HEK293 (cell line): Measurements from ENCODE around the gene SPEM1.

Experiments used
- CTCF ChIA-PET: fragments of 350-600 bp; formaldehyde crosslinking; extraction: SDS; loops from one replicate; lab custom pipeline; 2021; ENCODE audit warnings: antibody characterized with exemption; lab: Yijun Ruan, JAX
- POLR2A ChIA-PET: fragments of 300-600 bp; formaldehyde crosslinking; extraction: SDS; loops from one replicate; lab custom pipeline; 2020; ENCODE audit warnings: antibody characterized with exemption, inconsistent platforms; lab: Yijun Ruan, JAX
- H3K27ac ChIP-seq: fragments of 200-500 bp; sonication (Bioruptor generic); 2 replicates; pipeline ENCODE4 v1.5.1; 2014; ENCODE audit warnings: low read depth, low read length, control low read depth, inconsistent platforms; ENCODE audit errors: extremely low read depth
- H3K36me3 ChIP-seq, 2 experiments: fragments of 200-500 bp in 1 of 2; sonication (Bioruptor generic) in 1 of 2; 1 replicate in 1 of 2; 2 replicates in 1 of 2; pipeline ENCODE4 v1.5.1; 2014 to 2017; ENCODE audit warnings: inconsistent platforms in 2 of 2, low read length in 2 of 2; ENCODE audit not compliant: control insufficient read depth in 2 of 2, insufficient read depth in 1 of 2
- H3K4me1 ChIP-seq: fragments of 200-500 bp; sonication (Bioruptor generic); 2 replicates; pipeline ENCODE4 v1.5.1; 2014; ENCODE audit warnings: mild to moderate bottlenecking, low read length, inconsistent platforms; ENCODE audit not compliant: control insufficient read depth, insufficient read depth
- H3K4me3 ChIP-seq: 2 replicates; pipeline ENCODE4 v1.5.1; 2011; ENCODE audit warnings: low read depth, mild to moderate bottlenecking, control low read depth, low read length, moderate library complexity
- H3K9me3 ChIP-seq: fragments of 200-500 bp; sonication (Bioruptor generic); 2 replicates; pipeline ENCODE4 v1.5.1; 2014; ENCODE audit warnings: low read depth, low read length, inconsistent platforms; ENCODE audit not compliant: control insufficient read depth, insufficient read depth
- ATF2 ChIP-seq: fragments of 450-650 bp; formaldehyde crosslinking; IDR thresholded peaks from 2 replicates; pipeline ENCODE4 v1.5.1; 2016; ENCODE audit warnings: missing biosample characterization, missing genetic modification characterization, low read depth
- GLI4 ChIP-seq: fragments of 450-650 bp; formaldehyde crosslinking; IDR thresholded peaks from 2 replicates; pipeline ENCODE4 v1.5.1; 2016; ENCODE audit warnings: missing biosample characterization, missing genetic modification characterization
- IKZF3 ChIP-seq: fragments of 450-650 bp; IDR thresholded peaks from 2 replicates; pipeline ENCODE4 v1.5.0; 2018; ENCODE audit warnings: missing biosample characterization, mild to moderate bottlenecking, missing genetic modification characterization, moderate library complexity
- MZF1 ChIP-seq: fragments of 450-650 bp; formaldehyde crosslinking; IDR thresholded peaks from 2 replicates; pipeline ENCODE4 v1.5.1; 2017; ENCODE audit warnings: missing biosample characterization, missing genetic modification characterization, borderline replicate concordance
- OSR2 ChIP-seq: fragments of 450-650 bp; formaldehyde crosslinking; IDR thresholded peaks from 2 replicates; pipeline ENCODE4 v1.5.1; 2016; ENCODE audit warnings: missing biosample characterization, missing genetic modification characterization
- REST ChIP-seq: fragments of 450-650 bp; formaldehyde crosslinking; IDR thresholded peaks from 2 replicates; pipeline ENCODE4 v1.5.1; 2016; ENCODE audit warnings: missing biosample characterization, missing genetic modification characterization
- ZBTB44 ChIP-seq: fragments of 450-650 bp; IDR thresholded peaks from 2 replicates; pipeline ENCODE4 v1.5.1; 2018; ENCODE audit warnings: missing biosample characterization, mild to moderate bottlenecking, missing genetic modification characterization
- ZBTB7A ChIP-seq: fragments of 450-650 bp; formaldehyde crosslinking; IDR thresholded peaks from 2 replicates; pipeline ENCODE4 v1.5.1; 2016; ENCODE audit warnings: low read depth, missing biosample characterization, missing genetic modification characterization
- ZFHX2 ChIP-seq: fragments of 450-650 bp; formaldehyde crosslinking; conservative IDR thresholded peaks from 2 replicates; pipeline ENCODE4 v1.5.1; 2016; ENCODE audit warnings: missing biosample characterization, missing genetic modification characterization
- ZNF211 ChIP-seq: fragments of 450-650 bp; formaldehyde crosslinking; IDR thresholded peaks from 2 replicates; pipeline ENCODE4 v1.5.1; 2016; ENCODE audit warnings: low read depth, missing biosample characterization, missing genetic modification characterization
- ZNF23 ChIP-seq: fragments of 450-650 bp; formaldehyde crosslinking; IDR thresholded peaks from 2 replicates; pipeline ENCODE4 v1.5.1; 2016; ENCODE audit warnings: missing biosample characterization, missing genetic modification characterization, borderline replicate concordance
- ZNF239 ChIP-seq: fragments of 450-650 bp; formaldehyde crosslinking; IDR thresholded peaks from 2 replicates; pipeline ENCODE4 v1.5.1; 2016; ENCODE audit warnings: missing biosample characterization, missing genetic modification characterization
- ZNF335 ChIP-seq: fragments of 450-650 bp; formaldehyde crosslinking; conservative IDR thresholded peaks from 2 replicates; pipeline ENCODE4 v1.5.1; 2016; ENCODE audit warnings: missing biosample characterization, missing genetic modification characterization
- ZNF518A ChIP-seq: fragments of 450-650 bp; formaldehyde crosslinking; conservative IDR thresholded peaks from 2 replicates; pipeline ENCODE4 v1.5.1; 2016; ENCODE audit warnings: low read depth, missing biosample characterization, missing genetic modification characterization
- ZSCAN5A ChIP-seq: fragments of 450-650 bp; formaldehyde crosslinking; IDR thresholded peaks from 2 replicates; pipeline ENCODE4 v1.5.1; 2016; ENCODE audit warnings: missing biosample characterization, missing genetic modification characterization

The SPEM1 gene

GRCh38 chr17:7468290-7468689 is 48.2 kb downstream of the SPEM1 start:
- Histone ChIP-seq H3K4me1 (peaks cover 6% of the 10 kb centered on the region), H3K27ac (peak overlapping the region; percentile 31; the same call in 1 of the 2 replicates), H3K9me3 (no peaks in the 10 kb centered on the region), H3K36me3 (peaks cover 0 to 31% of the 10 kb centered on the region in 2 experiments; a peak in 2 of 3 replicates), H3K4me3 (no peak overlapping the region)
- POLR2A ChIA-PET: interaction anchor here (0.6 to 0.7 kb wide), 2 partner anchors 46 to 68 kb away, joined by 3 to 6 read pairs; no protein-coding TSS in a partner anchor
- TF ChIP-seq ZNF239 (tag by site-specific recombination): peak; percentile 94
- TF ChIP-seq ZFHX2 (tag by site-specific recombination): no peak
- TF ChIP-seq MZF1 (tag by site-specific recombination): no peak
- no peak for TF ChIP-seq ZSCAN5A (tag by site-specific recombination)
- TF ChIP-seq ZNF23 (tag by site-specific recombination): no peak
- no peak for TF ChIP-seq ZBTB7A (tag by site-specific recombination)
- TF ChIP-seq REST: no peak
- CTCF ChIA-PET: interaction anchor here (0.5 to 1.4 kb wide), 2 partner anchors 34 to 61 kb away, joined by 3 read pairs; no protein-coding TSS in a partner anchor

GRCh38 chr17:7468804-7469389 is 48.8 kb downstream of the SPEM1 start:
- ChIA-PET CTCF (interaction anchor here (0.5 to 0.9 kb wide), 2 partner anchors 62 to 89 kb away, joined by 3 read pairs; no protein-coding TSS in a partner anchor), POLR2A (interaction anchor here (0.7 kb wide), 1 partner anchor 45 kb away, joined by 3 read pairs; no protein-coding TSS in a partner anchor)
- Histone ChIP-seq H3K4me3 (no peak overlapping the region), H3K4me1 (peaks cover 6% of the 10 kb centered on the region), H3K36me3 (peaks cover 0 to 24% of the 10 kb centered on the region in 2 experiments; a peak in 2 of 3 replicates), H3K27ac (peak overlapping the region; percentile 31; the same call in 1 of the 2 replicates), H3K9me3 (no peaks in the 10 kb centered on the region)
- TF ChIP-seq ATF2 (tag by site-specific recombination): peak; percentile 68
- peak; percentile 76 for TF ChIP-seq OSR2
- no peak for TF ChIP-seq ZNF518A (tag by site-specific recombination)
- TF ChIP-seq ZNF335 (tag by site-specific recombination): peak; percentile 76
- no peak for TF ChIP-seq ZNF211 (tag by site-specific recombination)
- no peak for TF ChIP-seq GLI4
- peak; percentile 58; the same call in 1 of the 2 replicates for TF ChIP-seq IKZF3 (tag by site-specific recombination)
- no peak for TF ChIP-seq ZBTB44 (tag by site-specific recombination)
